ENCODE results near the gene HCFC2. TPM values are rescaled to one million over a fixed set of nuclear protein-coding genes. Genes with fewer than 3 reads are reported as not detected.

Gene HCFC2
- total RNA-seq, 2 donors from 2014 or later, result 14.5 to 15.8 TPM

DNA sequence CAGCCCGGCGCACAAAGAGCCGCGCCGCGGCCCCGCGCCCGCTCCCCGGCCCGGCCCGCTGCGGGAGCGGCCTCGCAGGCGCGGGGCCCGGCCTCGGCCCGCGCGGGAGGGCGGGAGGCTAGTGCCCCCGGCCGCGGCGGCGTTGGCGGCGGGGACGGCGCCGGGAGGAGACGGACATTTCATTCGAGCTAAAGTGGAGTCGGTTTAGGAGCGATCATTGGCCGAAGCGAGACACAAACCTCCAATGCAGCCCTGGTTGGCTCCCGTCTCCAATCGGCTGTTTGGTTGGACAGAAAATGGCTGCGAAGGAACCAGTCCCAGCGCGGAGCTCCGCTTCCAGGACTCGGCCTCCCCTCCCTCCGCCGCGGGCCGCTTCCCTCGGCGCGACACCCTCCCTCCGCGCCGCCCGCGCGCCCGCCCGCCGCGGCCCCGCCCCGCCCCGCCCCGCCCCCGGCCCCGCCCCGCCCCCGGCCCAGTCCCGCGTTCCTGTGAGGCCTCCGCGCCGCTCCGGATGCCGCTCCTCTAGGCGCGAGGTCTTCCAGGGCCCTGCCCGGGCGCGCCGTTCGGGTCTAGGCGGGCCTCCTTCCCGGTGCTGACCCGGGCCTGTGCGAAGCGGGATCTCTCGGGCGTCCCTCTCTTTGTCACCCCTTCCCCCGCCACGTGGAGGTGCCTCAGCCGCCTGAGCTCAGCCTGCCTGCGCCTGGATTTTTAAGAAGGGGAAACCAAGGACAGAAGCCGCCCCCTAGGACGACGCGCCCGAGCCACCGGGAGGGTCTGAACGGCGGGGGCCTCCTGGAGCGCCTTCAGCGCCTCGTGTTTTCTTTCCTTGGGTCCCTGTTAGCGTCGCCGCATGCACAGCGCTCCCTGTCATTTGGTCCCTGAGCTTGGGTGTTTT is 73.8 kb downstream of the HCFC2 start, which contains the start of gene NFYB:
NFYB (minus strand) TSS at position 309 of the 895 bp plus-strand sequence. CDS start 2,757 bp downstream, outside the sequence.
- ATAC-seq (peak; percentile 97), DNase-seq (peak; percentile 95 to 98 (median 97))
- H3K4me1 ChIP-seq, result peaks cover 32% of the 10 kb centered on the region
- 6 to 43% methylated on average over 12 to 100 of the region's 111 CpGs for WGBS, 2 donors
- no peaks in the 10 kb centered on the region for H3K27me3 ChIP-seq
- peak within 1 kb of the TSS; percentile 86 to 90 (median 88) for H3K27ac ChIP-seq
- H3K4me3 ChIP-seq, result peak within 1 kb of the TSS; percentile 45 to 51
- intact Hi-C loops (cut with DNase I), result no loop called here
- no peaks in the 10 kb centered on the region for H3K9me3 ChIP-seq
- TF ChIP-seq, protein P1, sequence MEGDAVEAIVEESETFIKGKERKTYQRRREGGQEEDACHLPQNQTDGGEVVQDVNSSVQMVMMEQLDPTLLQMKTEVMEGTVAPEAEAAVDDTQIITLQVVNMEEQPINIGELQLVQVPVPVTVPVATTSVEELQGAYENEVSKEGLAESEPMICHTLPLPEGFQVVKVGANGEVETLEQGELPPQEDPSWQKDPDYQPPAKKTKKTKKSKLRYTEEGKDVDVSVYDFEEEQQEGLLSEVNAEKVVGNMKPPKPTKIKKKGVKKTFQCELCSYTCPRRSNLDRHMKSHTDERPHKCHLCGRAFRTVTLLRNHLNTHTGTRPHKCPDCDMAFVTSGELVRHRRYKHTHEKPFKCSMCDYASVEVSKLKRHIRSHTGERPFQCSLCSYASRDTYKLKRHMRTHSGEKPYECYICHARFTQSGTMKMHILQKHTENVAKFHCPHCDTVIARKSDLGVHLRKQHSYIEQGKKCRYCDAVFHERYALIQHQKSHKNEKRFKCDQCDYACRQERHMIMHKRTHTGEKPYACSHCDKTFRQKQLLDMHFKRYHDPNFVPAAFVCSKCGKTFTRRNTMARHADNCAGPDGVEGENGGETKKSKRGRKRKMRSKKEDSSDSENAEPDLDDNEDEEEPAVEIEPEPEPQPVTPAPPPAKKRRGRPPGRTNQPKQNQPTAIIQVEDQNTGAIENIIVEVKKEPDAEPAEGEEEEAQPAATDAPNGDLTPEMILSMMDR (IDR thresholded peaks at IDR 0.05), result no peak
- peak; percentile 66 to 78 (median 76) for TF ChIP-seq POLR2A (IDR thresholded peaks at IDR 0.05)
- no peaks in the 10 kb centered on the region for H3K36me3 ChIP-seq (replicated peaks in 1 of 2; ENCODE audit: insufficient read depth in 1 of 2, low read depth in 2 of 2)

DNA sequence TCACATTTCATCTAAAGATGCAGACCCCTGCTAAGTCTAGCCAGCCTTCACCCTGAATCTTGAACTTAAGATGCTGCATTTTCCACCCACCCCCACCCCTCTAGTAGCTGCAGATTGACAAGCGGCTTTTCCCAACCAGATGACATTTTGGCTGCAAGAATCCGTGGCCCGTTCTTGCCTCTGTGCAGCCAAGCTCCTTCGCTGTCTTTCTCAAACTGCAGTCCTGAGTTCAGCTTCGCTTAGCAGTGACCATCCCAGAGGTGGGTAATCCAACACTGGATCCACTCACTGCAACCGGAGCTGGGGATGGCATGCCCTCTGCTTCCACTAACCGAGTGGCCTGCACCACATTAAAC is 74.4 kb downstream of the HCFC2 start:
- Histone ChIP-seq H3K4me1 (peaks cover 30% of the 10 kb centered on the region), H3K27me3 (no peaks in the 10 kb centered on the region), H3K36me3 (replicated peaks in 1 of 2; ENCODE audit: insufficient read depth in 1 of 2, low read depth in 2 of 2) (no peaks in the 10 kb centered on the region), H3K27ac (peak overlapping the region in 2 of 4 donors; percentile 64 to 65), H3K9me3 (no peaks in the 10 kb centered on the region), H3K4me3 (no peak overlapping the region)
- TF ChIP-seq POLR2A (IDR thresholded peaks at IDR 0.05), result no peak
- TF ChIP-seq, protein P1 (IDR thresholded peaks at IDR 0.05), result no peak
- intact Hi-C loops (cut with DNase I), result no loop called here
- DNase-seq (no peak), ATAC-seq (no peak)
- WGBS, 2 donors, result 92 to 96% methylated on average over 7 of the region's 7 CpGs

DNA sequence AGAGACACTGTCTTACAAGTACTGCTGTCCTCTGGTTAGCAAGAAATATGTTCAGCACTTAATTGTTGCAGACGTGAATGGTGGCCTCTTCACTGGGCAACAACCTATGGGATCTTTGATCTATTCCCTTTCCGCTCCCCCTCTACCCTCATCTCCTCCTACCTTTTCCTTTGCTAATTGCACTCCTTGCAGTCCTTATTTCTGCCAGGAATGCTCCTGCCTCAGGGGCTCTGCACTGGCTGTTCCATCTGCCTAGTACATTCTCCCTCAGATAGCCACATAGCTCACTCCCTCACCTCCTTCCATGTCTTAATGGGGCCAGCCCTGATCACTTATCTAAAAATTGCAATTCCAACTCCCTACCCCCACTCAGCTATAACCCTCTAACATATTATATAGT is 78.2 kb downstream of the HCFC2 start:
- Histone ChIP-seq H3K36me3 (replicated peaks in 1 of 2; ENCODE audit: insufficient read depth in 1 of 2, low read depth in 2 of 2) (no peaks in the 10 kb centered on the region), H3K4me3 (no peak overlapping the region), H3K27ac (no peak overlapping the region), H3K27me3 (no peaks in the 10 kb centered on the region), H3K4me1 (peaks cover 6% of the 10 kb centered on the region), H3K9me3 (no peaks in the 10 kb centered on the region)
- no peak for DNase-seq
- TF ChIP-seq POLR2A (IDR thresholded peaks at IDR 0.05), result no peak
- intact Hi-C loops (cut with DNase I), result no loop called here
- 73 to 84% methylated on average over 2 of the region's 2 CpGs for WGBS, 2 donors
- ATAC-seq, result no peak

- H3K36me3 ChIP-seq (replicated peaks in 1 of 2; ENCODE audit: insufficient read depth in 1 of 2, low read depth in 2 of 2), result no peaks in the 10 kb centered on the region
- peaks cover 6% of the 10 kb centered on the region for H3K4me1 ChIP-seq
- ATAC-seq (no peak), DNase-seq (no peak)
- H3K4me3 ChIP-seq, result no peak overlapping the region
- no peaks in the 10 kb centered on the region for H3K9me3 ChIP-seq
- no peak overlapping the region for H3K27ac ChIP-seq
- intact Hi-C loops (cut with DNase I), result no loop called here
- no peaks in the 10 kb centered on the region for H3K27me3 ChIP-seq
- no peak for TF ChIP-seq POLR2A (IDR thresholded peaks at IDR 0.05)
- TF ChIP-seq, protein P1 (IDR thresholded peaks at IDR 0.05), result no peak
Measured at GRCh38 chr12:104143002-104143401, 78.7 kb downstream of the HCFC2 start.

DNA sequence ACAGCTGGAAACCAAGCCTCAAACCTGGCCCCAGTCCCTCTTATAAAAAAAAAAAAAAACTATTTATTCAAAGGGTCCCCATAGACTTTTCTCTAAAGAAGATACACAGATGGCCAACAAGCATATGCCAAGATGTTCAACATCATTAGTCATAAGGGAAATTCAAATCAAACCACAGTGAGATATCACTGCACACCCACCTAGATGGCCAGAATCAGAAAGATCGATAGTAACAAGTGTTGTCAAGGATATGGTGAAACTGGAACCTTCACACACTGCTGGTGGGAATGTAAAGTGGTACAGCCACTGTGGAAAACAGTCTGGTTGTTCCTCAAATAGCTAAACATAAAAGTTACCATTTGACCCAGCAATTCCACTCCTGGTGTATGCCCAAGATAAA is 79.6 kb downstream of the HCFC2 start:
- Histone ChIP-seq H3K36me3 (replicated peaks in 1 of 2; ENCODE audit: insufficient read depth in 1 of 2, low read depth in 2 of 2) (no peaks in the 10 kb centered on the region), H3K27ac (no peak overlapping the region), H3K9me3 (no peaks in the 10 kb centered on the region), H3K4me3 (no peak overlapping the region), H3K27me3 (no peaks in the 10 kb centered on the region), H3K4me1 (no peaks in the 10 kb centered on the region)
- ATAC-seq, result no peak
- TF ChIP-seq, protein P1 (IDR thresholded peaks at IDR 0.05), result no peak
- no peak for TF ChIP-seq POLR2A (IDR thresholded peaks at IDR 0.05)
- intact Hi-C loops (cut with DNase I), result no loop called here
- WGBS, 2 donors, result 63 to 84% methylated on average over 1 of the region's 1 CpG
- no peak for DNase-seq
